Loucy (cell line): ENCODE results near the gene ADI1.

ENCODE experiments used
- EZH2phosphoT487 ChIP-seq: fragments of 200-600 bp; IDR thresholded peaks from 2 replicates; pipeline ENCODE4 v1.6.1; 2018; ENCODE audit warnings: antibody characterized with exemption, mild to moderate bottlenecking, moderate library complexity, borderline replicate concordance
- TF ChIP-seq, protein P1 (sequence below): fragments of 200-600 bp; sonication (generic); conservative IDR thresholded peaks from 2 replicates; pipeline ENCODE4 v1.5.1; 2014; ENCODE audit warnings: mild to moderate bottlenecking, antibody characterized with exemption, low read length

DNA sequence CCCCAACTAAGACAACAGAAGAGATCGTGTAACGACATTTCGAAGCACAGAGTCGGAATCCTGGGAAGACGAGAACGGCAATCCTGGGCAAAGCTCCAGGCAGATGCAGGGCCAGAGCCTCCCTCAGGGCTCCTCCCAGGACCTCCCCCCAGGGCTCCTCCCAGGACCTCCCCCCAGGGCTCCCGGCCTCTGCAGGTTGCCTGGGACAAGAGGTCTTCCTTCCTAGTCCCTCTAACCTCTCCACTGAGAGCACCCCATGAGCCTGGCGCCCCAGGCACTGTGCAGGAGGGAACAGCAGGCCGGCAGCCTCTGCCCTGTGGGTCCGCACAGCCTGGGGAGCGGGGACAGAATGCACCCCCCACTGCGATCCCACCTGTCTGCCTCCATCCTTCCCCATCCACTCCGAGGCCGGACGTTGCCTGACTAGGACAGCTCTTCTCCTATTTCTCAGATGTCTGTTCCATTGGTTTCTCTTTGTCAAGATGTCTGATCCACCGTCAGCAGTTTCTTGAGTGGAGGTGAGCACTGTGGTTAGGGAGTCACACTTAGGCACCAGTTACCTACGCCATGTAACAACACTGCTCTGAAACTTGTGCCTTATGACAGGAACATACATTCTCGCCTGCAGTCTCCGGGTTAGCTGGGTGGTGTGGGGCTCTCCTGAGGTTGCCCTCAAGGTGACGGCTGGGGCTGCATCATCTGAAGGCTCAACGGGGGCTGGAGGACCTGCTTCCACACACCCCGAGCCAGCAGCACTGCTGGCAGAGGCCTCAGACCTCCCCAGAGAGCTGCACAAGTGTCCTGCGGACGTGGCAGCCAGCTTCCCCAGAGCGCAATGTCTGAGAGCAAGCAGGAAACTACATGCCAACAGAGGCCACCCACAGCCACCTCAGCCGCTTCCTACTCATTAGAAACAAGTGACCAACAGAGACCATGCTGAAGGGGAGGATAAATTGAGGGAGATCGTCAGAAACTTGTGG is 28.9 kb downstream of the ADI1 start:
- TF ChIP-seq, protein P1, sequence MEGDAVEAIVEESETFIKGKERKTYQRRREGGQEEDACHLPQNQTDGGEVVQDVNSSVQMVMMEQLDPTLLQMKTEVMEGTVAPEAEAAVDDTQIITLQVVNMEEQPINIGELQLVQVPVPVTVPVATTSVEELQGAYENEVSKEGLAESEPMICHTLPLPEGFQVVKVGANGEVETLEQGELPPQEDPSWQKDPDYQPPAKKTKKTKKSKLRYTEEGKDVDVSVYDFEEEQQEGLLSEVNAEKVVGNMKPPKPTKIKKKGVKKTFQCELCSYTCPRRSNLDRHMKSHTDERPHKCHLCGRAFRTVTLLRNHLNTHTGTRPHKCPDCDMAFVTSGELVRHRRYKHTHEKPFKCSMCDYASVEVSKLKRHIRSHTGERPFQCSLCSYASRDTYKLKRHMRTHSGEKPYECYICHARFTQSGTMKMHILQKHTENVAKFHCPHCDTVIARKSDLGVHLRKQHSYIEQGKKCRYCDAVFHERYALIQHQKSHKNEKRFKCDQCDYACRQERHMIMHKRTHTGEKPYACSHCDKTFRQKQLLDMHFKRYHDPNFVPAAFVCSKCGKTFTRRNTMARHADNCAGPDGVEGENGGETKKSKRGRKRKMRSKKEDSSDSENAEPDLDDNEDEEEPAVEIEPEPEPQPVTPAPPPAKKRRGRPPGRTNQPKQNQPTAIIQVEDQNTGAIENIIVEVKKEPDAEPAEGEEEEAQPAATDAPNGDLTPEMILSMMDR, result no peak
- no peak for TF ChIP-seq EZH2phosphoT487
